GM23338 (cell line): Measurements from ENCODE around the gene CDH8. TPM values are rescaled to one million over a fixed set of nuclear protein-coding genes. Genes with fewer than 3 reads are reported as not detected.

ENCODE experiments used
- CREB1 ChIP-seq: fragments of 250-450 bp; sonication (Bioruptor Pico); IDR thresholded peaks from 2 replicates; pipeline ENCODE4 v1.5.0; 2020; ENCODE audit warnings: low read depth, mild to moderate bottlenecking, moderate library complexity
- CTCF ChIP-seq, 2 experiments: fragments of 200-600 bp in 1 of 2; sonication (generic) in 1 of 2; conservative IDR thresholded peaks; 2 replicates each; pipeline versions ENCODE4 v1.5.1 to v1.6.1; 2016 to 2017; ENCODE audit warnings: antibody characterized with exemption in 2 of 2, low read depth in 2 of 2, mild to moderate bottlenecking in 2 of 2, moderate library complexity in 1 of 2
- ETS1 ChIP-seq: IDR thresholded peaks from 2 replicates; pipeline ENCODE4 v1.6.1; 2016; ENCODE audit warnings: antibody characterized with exemption
- EZH2 ChIP-seq: fragments of 200-600 bp; sonication (generic); IDR thresholded peaks from one replicate; pipeline ENCODE4 v1.8.0; 2017; ENCODE audit warnings: antibody characterized with exemption, mild to moderate bottlenecking, low read depth; ENCODE audit not compliant: unreplicated experiment
- POLR2AphosphoS5 ChIP-seq: IDR thresholded peaks from 2 replicates; pipeline ENCODE4 v1.6.1; 2016; ENCODE audit warnings: antibody characterized with exemption, low read depth
- STAT1 ChIP-seq: IDR thresholded peaks from one replicate; pipeline ENCODE4 v1.6.1; 2016; ENCODE audit warnings: antibody characterized with exemption; ENCODE audit not compliant: unreplicated experiment
- ZNF114 ChIP-seq: fragments of 250-450 bp; sonication (Bioruptor Pico); IDR thresholded peaks from 2 replicates; pipeline ENCODE4 v1.5.0; 2020; ENCODE audit warnings: mild to moderate bottlenecking, moderate library complexity
- ZNF462 ChIP-seq: fragments of 250-450 bp; sonication (Bioruptor Pico); IDR thresholded peaks from 2 replicates; pipeline ENCODE4 v1.5.0; 2020; ENCODE audit warnings: mild to moderate bottlenecking, moderate library complexity
- polyA plus RNA-seq: library from polyadenylated mRNA; unstranded; fragments of >200 nt; fragmentation: Nextera tagmentation; extraction: Ambion mirVana; gene quantifications from 2 replicates; pipeline ENCODE4 v1.2.1, GENCODE V29; 2016
- total RNA-seq: library from RNA; depleted of rRNA; stranded (reverse); fragments of >200 nt; shearing (Covaris generic); gene quantifications from 2 replicates; pipeline ENCODE4 v1.2.3, GENCODE V29; 2014

CDH8 gene
- total and polyA plus RNA-seq, 2 experiments from 2014 or later = 10.2 to 11.7 TPM

- no peak for TF ChIP-seq ZNF462 (CRISPR knock-in tag)
- no peak for TF ChIP-seq CREB1 (CRISPR knock-in tag)
- no peak for TF ChIP-seq ETS1
- no peak for TF ChIP-seq POLR2AphosphoS5
- no peak for TF ChIP-seq EZH2
- no peak for TF ChIP-seq STAT1
- TF ChIP-seq ZNF114 = no peak
- TF ChIP-seq CTCF (conservative IDR thresholded peaks at IDR 0.05; ENCODE audit: low read depth in 2 of 2) = no peak
Measured at GRCh38 chr16:62014319-62014923, 21.8 kb downstream of the CDH8 start (continued).
